KBM-7 (cell line): Measurements from ENCODE around the gene P3H2.
"Not testable (repeated sequence)": the region's sequence is repeated elsewhere in the genome, so short reads cannot be mapped to it uniquely, and the experiment has no call there.

Experiments
- DNase-seq: peaks from one replicate; pipeline ENCODE4 v3.0.0-alpha.2; 2015
- in situ Hi-C: fragments of 300-500 bp; cut with MboI; formaldehyde crosslinking; loops from 2 replicates; pipeline ENCODE4 v1.14.3; 2020; ENCODE audit warnings: low sequenced_read_pairs, low pct_unique_long_range_greater_than_20kb, mixed read lengths

The P3H2 gene

DNA sequence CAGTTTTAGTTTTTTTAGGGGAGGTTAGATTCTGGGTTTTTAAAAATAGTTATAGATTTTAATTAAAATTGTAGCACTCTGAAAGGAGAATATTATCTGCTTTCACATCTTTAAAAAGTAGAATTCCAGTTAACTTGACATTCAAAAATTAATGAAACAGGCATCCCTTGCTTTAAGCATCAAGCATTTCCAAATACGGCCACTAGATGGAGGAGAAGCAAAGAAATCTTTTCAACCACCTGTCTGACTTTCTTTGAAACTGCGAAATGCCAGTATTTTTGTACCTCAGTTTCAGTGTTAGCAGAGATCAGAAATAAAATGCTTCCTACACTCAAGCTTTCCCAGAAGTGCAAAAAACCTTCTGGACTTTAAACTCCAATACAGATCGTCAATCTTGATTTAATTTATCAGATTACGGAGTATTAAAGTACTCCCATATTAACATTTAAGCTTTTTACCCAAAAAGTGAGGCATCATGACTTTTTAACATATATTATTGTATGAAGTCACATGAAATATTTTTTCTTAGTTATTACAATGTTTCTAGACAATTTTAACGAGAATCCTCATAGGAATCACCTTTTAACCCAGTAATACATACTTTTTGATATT is 153.3 kb downstream of the P3H2 start:
- in situ Hi-C loops, result loop anchor here (25.0 kb wide), 1 partner anchor 220 kb away; no protein-coding TSS in a partner anchor
- peak; percentile 51 for DNase-seq

DNA sequence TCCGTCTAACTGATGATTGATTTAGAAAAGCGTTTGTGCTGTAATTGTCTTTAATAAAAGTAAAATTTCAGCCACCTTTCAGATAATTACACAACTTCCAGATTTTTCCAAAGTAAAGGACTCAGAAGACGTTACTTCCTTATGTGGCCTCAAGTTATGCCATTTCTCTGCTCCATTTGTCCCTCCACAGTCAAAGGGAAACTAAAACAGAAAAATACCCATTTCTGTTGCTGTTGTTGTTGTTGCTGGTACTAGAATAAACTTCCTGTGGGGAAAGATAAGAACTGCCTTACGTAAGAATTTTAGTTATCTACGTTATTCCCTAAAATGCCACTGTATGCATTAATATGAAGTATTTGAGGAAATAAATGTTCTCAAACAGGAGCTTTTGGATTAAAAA is 153.9 kb downstream of the P3H2 start:
- no peak for DNase-seq
- in situ Hi-C loops, result loop anchor here (25.0 kb wide), 1 partner anchor 220 kb away; no protein-coding TSS in a partner anchor

DNA sequence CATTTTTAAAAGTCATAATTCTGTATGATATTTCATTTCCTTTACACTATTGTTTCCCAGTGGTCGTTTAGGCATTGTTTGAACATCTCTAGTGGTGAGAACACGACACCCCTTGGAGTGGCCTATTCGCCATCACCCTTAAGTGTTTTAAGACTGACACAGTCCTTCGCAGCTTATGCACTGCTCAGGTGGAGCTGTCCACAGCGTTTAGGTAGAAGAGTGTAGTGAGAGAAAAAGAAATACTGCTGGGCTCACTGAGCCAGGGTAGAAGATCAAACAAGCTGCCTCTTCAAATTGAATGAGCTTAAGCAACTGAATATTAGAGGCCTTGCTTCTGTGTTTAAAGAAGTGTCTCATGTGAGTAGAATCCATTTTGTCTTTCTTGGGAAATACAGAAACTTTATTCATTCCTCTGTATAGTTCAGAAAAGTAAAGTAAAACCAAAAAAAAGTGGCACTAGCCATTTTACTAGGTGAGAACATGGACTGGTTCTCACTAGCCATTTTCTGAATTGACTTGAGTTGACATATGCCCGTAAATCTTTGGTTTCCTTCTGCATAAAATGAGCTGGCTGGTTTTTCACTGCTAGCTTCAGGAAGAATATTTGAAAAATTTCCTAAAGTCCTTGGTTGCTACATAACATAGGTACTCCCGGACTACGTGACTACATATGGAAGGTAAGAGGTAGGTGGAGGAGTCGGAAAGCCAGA is 155.9 kb downstream of the P3H2 start:
- no peak for DNase-seq
- in situ Hi-C loops, result loop anchor here (25.0 kb wide), 1 partner anchor 223 kb away; no protein-coding TSS in a partner anchor

DNA sequence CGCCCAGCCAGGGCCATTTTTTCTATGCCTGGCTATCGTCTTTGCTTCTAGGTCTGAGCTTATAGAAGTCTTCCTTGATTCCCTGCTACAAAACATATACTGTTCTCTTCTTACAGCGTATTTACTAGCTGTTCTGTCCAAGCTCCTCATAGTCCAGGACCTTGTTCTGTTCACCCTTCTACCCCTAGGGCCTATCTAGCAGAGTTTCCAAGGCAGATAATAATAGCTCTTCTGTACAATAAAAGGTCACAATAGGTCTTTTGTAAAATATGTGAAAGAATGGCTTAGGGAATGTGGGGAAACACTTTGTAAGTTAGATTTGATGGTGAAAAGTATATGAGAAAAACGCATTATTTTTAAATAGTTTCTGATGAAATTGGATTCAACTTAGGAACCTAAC is 158.2 kb downstream of the P3H2 start:
- DNase-seq, result no peak
- in situ Hi-C loops, result loop anchor here (25.0 kb wide), 1 partner anchor 225 kb away; no protein-coding TSS in a partner anchor

DNA sequence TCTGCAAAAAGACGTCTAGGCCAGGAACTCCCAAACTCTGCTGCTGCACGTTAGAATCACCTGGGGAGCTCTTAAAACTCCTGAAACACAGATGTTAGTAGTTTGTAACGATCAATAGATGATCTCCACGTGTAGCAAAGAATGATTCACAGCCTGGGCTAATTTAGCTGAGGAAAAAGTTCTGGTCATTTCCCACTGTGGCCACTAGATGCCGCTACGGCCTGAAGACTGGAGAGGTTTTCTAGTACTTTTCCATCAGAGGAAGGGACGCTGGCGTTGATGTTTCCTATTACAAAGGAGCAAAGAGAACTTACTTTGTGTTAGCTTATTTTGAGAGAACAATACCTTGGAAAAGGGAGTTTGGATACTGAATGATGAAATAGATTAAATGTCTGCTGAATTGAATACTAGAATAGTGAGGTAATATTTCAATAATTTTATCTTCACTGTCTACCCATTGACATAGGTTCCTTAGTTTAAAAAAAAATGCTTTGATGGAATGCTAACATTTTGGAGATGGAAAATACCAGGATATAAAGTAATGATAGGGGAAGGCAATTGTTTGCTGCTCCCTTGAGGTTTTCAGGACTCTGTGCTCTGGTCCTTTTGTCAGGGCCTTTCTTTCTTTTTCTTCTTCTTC is 159.1 kb downstream of the P3H2 start:
- peak; percentile 75 for DNase-seq
- in situ Hi-C loops, result loop anchor here (25.0 kb wide), 1 partner anchor 226 kb away; no protein-coding TSS in a partner anchor

DNA sequence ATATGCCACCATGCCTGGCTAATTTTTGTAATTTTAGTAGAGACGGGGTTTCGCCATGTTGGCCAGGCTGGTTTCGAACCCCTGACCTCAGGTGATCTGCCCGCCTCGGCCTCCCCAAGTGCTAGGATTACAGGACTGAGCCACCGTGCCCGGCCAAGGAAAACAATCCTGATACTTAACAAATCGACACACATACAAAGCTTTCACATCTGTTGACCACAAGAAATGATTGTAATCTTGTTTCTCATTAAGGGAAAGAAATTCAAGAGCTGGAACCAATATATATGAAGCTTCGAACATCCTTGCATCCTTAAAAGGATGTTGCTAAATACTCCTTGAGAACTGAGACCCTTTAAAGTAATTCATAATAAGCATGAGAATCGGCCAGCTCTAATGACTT is 159.6 kb downstream of the P3H2 start:
- in situ Hi-C loops, result loop anchor here (25.0 kb wide), 1 partner anchor 226 kb away; no protein-coding TSS in a partner anchor
- not testable (repeated sequence) for DNase-seq

DNA sequence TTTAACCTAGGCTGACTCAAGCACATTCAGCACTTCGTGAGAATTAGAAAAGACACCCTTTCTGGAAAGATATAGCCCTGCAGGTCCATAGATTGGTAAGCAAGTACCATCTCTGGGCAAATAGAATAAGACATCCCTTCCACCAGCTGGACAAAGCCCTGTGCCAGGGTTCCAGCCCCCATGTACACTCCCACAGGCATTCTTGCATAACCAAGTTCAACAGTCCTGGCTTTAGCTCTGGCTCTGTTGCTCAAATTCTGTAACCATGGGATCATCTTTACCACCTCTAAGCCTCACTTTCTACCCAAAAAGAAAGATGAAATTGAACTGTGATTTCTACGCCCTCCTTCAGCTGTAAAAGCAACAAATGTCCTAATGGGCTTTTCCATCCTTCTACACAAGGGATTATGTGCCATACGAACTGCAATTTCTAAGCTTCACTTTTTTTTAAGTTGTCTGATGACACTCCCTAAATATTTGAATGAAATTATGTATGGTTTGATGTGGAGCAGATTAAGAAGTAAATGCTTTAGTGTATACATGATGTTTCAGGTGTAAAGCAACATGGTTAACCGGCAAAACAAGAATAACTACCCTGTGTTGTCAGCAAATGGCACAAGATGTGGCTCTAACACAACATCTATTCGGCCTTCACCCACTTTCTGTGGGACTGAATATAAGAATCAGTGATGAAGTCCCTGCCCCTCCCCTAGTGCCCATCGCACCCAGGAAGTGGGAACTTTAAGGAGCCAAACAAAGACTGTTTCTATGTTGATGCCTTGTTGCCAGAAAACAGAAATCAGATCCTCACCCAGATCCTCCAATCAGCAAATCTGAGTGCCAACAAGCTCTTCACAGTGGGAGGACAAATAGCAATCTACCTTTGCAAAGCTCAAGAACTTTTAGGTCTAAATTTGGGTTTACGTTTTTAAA is 165.7 kb downstream of the P3H2 start:
- in situ Hi-C loops, result loop anchor here (25.0 kb wide), 1 partner anchor 232 kb away; no protein-coding TSS in a partner anchor
- DNase-seq, result no peak

DNA sequence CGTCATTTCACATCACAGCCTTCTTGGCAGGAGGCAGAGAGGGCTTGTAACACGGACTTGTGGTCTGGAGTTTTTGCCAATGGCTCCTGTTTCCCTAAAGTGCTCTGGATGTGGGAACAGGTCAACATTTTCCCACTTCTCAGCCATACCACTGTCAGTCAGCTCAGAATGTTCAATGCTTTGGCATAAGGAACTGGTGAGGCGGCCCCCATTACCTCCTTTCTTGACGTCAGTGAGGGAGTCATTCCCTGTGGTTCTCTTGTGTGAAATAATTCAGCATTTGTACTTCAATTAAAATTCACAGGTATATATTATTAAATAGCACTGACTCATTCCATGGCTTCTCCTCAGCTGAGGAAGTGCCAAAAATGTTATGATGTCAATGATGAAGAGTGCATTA is 167.1 kb downstream of the P3H2 start:
- in situ Hi-C loops, result loop anchor here (25.0 kb wide), 1 partner anchor 234 kb away; no protein-coding TSS in a partner anchor
- DNase-seq, result no peak

DNA sequence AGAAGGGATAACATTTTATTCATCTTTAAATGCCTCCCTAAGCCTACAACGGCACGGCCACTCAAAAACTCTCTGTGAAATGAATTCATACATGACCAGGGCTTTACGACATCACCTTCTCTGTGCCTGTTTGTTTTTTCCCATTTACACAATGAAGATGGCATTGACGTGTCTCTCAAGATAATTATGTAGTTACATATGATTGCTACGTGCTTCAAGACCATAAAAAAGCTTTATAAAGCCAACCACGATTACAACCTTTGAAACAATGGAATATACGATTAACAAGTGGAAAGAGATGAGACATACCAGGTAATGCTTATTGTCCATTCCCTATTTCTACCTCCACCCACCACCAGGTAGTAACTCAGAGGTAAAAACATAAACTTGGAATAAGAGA is 168.4 kb downstream of the P3H2 start:
- in situ Hi-C loops, result loop anchor here (25.0 kb wide), 1 partner anchor 235 kb away; no protein-coding TSS in a partner anchor
- no peak for DNase-seq

DNA sequence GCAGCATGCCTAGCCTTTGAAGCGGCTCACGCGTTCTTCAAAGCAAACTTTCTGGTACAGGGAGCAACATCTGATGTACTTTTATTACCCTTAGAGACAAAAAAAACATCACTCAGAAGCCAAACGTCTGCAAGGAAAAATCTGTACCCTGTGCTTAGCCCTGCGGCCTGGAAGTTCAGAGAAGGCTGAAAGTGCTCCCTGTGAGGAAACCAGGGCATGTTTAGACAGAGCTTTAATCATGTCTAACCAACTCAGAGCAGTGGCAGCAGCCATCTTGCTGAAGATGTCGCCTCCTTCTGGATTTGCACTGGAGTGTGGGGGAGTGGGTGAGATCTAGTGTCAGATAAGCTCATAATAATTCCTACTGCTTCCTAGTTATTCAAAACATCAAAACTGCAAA is 170.4 kb downstream of the P3H2 start:
- DNase-seq, result no peak
- in situ Hi-C loops, result loop anchor here (25.0 kb wide), 1 partner anchor 237 kb away; no protein-coding TSS in a partner anchor

DNA sequence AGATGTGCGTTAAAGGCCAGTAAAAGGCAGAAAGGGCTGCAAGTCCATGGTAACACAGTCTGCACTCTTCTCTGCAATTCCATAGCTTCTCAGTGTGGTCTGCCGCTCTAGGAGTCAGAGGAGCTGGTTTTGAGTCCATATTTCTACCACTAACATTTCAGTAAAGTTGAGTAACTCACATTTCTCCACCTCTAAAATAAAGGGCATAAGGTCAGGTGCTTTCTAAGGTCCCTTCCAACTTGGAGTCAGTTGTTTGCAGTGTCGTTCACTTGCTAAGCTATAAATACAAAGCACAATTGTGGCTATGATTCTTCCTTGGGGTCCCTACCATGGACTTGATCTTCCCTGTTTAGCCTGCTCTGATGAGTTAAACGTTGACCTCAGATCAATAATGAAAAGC is 171.1 kb downstream of the P3H2 start:
- in situ Hi-C loops, result loop anchor here (25.0 kb wide), 1 partner anchor 687 kb away; no protein-coding TSS in a partner anchor
- DNase-seq, result no peak

DNA sequence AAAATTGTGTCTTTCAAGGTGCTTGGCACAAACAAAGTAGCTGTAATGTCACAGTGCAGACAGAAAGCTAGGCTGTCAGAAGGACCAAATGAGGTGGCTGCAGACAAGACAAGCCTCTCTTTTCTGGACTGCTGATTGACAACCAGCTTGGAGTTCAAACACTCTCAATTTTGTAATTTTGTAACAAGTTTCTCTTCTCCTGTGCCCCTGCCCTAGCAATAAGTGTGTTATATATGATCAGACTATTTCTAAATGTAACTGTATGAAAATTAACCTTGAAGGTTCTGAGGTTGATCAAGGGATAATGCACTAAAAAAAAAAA is 172.0 kb downstream of the P3H2 start:
- no peak for DNase-seq
- in situ Hi-C loops, result loop anchor here (25.0 kb wide), 1 partner anchor 686 kb away; no protein-coding TSS in a partner anchor

DNA sequence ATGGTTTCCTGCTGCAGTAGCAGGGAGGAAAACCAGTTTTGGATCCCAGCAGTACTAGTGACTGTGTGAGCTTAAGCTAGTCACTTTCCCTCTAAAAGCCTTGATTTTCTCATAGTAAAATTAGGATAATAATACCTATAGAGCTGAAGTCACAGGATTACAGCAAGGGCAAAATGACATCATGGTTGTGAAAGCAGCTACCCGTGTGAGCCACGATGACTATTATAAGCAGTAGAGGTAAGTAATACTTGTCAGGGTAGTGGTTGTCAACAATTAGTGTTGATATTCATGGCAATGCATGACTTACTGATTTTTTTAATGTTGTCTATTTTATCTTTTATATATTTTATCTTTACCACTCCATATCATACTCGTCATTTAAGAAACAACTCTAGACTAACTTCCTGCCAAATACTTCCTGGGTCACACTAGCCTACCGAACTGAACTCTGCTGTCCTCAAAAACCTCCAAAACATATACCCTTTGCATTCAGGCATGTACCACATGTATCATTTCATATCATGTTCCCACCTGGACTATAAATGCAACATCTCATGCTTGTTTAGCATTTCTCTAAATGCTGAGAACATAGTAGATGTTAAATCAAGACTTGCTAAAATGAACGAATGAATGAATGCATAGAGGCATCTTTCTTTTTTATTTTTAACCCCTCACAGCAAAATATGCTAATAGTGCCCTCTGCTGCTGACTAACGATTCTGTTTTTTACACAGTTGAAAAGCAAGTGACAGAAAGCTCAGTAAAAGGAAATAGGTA is 172.6 kb downstream of the P3H2 start:
- in situ Hi-C loops, result loop anchor here (25.0 kb wide), 1 partner anchor 686 kb away; no protein-coding TSS in a partner anchor
- peak; percentile 30 for DNase-seq

DNA sequence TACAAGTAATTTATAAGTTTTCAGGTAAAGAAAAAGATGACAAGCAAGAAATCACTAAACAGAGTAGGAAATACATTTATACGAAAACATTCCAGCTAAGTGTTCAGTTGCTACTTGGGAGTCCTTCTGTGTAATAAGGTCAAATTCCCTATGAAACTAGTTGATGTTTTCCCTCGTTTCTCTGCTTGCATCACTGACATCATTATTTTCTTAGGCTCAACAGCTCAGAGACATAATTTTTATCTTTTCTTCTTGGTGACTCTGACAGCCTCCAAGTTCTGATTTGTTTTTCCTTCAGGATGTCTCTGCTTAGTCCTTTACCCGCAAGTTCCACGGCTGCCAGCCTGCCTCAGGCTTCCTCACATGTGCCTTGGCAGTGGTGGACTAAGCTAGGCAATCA is 173.6 kb downstream of the P3H2 start:
- in situ Hi-C loops, result loop anchor here (25.0 kb wide), 1 partner anchor 685 kb away; no protein-coding TSS in a partner anchor
- no peak for DNase-seq

DNA sequence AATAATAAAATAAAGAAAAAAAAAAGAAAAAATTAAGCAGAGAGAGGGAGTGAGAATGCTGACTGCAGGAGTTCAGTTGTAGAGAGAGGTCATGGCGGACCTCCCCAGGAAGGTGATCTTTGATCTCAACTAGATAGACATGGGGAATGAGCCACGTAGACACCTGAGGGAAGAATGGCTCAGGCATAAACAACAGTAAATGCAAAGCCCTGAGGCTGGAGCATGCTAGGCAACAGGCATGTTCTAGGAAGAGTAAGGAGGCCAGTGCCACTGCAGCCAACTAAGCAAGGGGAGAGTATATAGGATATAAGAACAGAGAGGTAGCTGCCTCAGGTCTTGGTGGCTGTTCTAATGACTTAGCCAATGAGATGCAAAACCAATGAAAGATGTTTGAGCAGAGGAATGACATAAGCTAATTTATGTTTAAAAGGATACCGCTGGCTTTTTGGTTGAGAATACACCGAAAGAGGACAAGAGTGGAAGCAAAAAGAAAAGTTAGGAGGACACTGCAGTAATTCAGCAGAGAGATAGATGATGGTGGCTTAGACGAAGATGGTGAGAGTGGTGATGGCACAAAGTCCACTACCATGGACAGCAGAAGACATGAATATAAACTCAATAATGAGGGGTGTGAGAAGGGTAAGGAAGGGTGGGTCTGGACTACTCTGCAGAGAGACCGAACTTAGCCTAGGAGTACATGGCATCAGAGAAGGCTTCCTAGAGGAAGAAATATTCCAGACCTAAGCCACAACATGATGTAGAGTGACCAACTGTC is 174.6 kb downstream of the P3H2 start:
- in situ Hi-C loops, result loop anchor here (25.0 kb wide), 1 partner anchor 684 kb away; no protein-coding TSS in a partner anchor
- DNase-seq, result no peak

DNA sequence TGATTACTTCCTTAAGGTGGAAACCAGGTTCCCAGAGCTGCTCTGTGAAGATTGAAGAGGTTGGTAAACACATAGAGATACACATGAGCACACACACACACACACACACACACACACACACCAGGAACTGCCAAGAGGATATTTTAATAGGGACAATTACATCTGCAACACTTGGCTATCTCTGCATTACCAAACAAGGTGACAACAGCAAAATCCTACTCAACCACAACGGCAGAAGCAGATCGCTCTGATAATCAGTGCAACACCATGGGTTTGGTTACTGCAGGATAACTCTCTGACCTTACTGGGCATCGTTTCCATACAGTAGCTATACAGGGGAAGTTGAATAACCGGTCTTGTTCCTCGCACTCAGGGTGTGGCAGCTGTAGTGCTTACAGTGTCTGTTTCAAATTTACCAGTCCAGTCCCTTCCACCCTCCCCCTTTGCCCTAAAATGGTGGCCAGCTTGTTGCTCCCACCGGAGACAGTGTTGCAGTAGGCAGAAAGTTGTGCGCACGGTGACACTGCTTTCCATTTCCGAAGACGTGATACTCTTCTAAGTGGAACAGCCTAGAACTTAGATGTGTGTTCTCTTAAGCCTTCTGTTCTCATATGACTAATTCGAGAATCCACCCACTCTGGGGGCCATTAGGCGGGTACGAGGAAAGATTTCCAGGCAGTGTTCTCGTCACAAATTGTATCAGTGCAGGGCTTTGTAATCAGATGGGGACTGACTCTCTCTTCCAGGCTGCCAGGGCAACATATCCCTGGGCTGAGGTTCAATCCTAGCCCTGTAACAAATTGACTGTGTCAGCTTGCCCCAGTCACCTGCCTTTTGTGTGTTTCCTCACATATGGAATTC is 176.2 kb downstream of the P3H2 start:
- in situ Hi-C loops, result loop anchor here (25.0 kb wide), 1 partner anchor 682 kb away; no protein-coding TSS in a partner anchor
- no peak for DNase-seq
